HG03064 (cell line): ENCODE measurements around the gene USPL1.
"Not testable (repeated sequence)": the region's sequence is repeated elsewhere in the genome, so short reads cannot be mapped to it uniquely, and the experiment has no call there.

ENCODE experiments used
- ATAC-seq: cut with Tn5 transposase; IDR thresholded peaks from one replicate; pipeline ENCODE4 v1.9.1; 2021; ENCODE audit warnings: low read depth; ENCODE audit not compliant: unreplicated experiment

The USPL1 gene

GRCh38 chr13:30615481-30615865 is 2.2 kb upstream of the USPL1 start:
- no peak for ATAC-seq

- ATAC-seq: no peak
These were observed 1.7 kb upstream of the USPL1 start for GRCh38 chr13:30615866-30616541.

DNA sequence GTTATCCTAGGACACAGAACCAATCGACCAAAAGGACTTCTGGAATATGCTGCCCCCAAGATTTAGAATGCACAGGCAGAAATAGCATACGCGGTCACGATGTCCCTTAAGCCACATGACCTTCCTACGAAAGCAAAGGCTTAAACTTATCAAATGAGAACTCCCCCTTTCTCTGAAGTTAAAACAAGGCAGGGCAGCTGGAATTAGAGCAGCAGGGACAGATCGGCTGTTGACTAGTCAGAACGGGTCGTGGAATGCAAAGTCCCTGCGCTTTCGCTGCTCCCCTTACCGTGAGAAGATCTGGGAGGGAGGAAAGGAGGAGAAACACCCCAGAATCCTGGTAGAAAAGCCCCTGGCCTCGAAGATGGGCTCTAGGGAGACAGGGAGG is 799 bp upstream of the USPL1 start:
- ATAC-seq: peak; percentile 13

- no peak for ATAC-seq
These were observed 638 bp downstream of the USPL1 start for GRCh38 chr13:30618186-30618929.

- ATAC-seq: no peak
These were observed 1.2 kb downstream of the USPL1 start for GRCh38 chr13:30618930-30619279.

GRCh38 chr13:30619731-30620130 is 2.0 kb downstream of the USPL1 start:
- no peak for ATAC-seq

DNA sequence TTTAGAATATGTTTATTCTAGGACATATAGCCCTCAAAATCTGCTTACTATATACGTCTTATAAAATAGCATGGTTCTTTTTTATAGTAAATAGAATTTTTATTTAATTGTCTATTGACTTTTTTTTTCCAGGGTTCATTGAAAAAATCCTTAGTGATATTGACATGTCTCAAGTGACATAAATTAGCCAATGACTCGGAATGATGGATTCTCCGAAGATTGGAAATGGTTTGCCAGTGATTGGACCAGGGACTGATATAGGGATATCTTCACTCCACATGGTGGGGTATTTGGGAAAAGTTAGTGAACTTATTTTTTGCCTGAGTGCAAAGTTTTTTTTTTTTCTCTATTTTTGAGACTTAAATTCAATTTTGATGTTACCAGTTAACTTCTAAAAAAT is 3.2 kb downstream of the USPL1 start:
- no peak for ATAC-seq

GRCh38 chr13:30622551-30622950 is 4.8 kb downstream of the USPL1 start:
- no peak for ATAC-seq

DNA sequence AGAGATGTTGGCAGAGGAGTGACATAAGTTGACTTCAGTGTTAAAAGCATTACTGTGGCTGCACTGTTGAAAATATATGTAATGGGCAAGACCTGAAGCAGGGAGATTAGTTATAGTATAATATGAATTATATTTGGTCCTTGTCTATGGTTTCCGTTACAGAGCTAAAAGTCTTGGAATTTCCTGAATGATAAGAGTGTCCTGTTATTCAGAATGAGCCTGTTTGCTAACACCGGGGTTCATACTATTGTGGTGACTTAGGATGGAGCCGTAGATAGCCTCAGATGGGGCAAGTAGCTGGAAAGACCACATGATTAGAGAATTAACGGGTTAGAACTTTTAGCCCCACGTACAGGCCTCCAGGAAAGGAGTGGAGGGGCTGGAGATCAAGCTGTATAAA is 5.7 kb downstream of the USPL1 start:
- no peak for ATAC-seq

- no peak for ATAC-seq
These were observed 6.9 kb downstream of the USPL1 start for GRCh38 chr13:30624630-30625029.

- no peak for ATAC-seq
These were observed 11.8 kb downstream of the USPL1 start for GRCh38 chr13:30629527-30629926.

DNA sequence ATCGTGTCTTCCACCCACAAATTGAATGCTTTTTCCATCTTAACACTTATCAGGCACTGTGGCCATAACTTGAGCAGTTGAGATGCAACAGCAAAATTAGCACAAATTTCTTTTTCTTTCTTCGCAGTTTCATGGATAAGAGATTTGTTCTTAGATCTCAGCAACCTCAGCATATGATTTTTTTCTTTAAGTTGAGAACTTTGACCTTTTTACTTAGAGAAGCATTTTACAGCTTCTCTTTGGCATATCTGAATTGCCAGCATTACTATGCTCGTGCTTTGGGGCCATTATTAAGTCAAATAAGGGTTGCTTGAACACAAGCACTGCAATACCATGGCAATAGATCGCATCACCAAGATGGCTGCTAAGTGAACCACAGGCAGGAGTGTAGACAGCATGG is 16.1 kb downstream of the USPL1 start:
- no peak for ATAC-seq

- no peak for ATAC-seq
These were observed 17.1 kb downstream of the USPL1 start for GRCh38 chr13:30634838-30635237.

DNA sequence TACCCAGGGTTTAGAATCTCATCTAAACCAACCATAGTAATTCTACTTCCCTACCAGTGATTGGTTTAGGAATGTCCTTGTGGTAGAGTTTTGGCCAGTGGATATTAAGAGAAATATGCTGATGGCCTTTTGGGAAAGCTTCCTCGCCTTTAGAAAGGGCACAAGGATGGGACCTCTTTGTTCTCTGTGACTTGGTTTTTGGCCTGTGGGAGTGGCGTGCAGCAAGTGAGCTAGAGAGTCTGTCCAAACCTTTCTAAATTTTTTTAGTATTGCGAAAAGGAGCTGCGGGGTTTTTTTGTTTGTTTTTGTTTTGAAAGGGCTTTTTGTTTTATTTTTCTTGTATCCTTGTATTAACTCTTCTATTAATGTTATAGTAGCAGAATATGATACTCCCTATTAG is 20.6 kb downstream of the USPL1 start:
- no peak for ATAC-seq

DNA sequence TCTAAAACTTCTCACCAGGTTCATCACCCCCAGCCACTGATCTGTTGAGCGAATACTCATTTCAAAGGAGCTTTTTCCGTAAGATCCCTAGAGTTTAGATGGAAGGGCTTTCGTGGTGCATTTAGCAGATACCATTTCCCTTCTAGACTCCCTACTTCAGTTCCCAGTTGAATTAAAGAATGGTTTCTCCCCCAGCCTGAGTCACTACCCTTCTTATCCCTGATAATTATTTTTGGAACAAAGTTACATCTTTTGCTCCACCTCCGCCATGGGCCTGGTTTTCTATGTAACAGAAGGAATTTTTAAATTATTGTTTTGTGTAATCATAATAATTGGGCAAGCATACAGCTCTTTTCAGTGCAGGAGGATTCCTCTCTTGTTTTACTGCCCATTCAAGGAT is 22.0 kb downstream of the USPL1 start:
- ATAC-seq: no peak

DNA sequence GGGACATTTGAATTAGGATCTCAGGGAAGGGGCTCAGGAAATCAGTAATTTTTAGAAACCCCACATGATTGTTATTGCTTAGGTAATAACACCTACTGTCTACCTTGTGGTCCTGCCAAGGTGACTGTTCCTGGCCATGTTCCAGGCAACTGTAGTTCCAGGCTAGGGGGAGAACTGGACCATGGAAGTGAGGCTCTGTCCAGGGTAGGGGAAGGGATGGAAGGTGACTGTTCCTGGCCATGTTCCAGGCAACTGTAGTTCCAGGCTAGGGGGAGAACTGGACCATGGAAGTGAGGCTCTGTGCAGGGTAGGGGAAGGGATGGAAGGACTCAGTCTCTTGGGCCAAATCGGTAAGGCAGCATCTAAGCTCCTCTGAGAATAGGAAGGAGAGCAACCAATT is 23.5 kb downstream of the USPL1 start:
- not testable (repeated sequence) for ATAC-seq

DNA sequence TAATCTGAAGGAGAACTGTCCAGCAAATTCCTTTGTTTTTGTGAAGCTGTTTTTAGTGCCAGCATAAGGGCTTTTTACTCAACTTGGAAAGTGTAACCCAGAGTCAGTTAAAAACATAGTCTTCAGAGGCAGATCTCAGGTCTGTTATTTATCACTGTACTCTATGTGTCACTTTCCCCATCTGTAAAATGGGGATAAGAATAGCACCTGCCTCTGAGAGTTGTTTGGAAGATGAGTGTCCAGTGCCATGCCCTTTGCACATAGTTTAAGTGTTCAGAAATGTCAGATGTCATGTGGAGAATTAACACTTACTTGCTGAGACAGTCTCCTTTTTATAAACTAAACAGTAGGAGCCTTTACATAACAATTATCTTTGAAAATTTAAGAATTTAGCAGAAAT is 27.9 kb downstream of the USPL1 start:
- no peak for ATAC-seq

DNA sequence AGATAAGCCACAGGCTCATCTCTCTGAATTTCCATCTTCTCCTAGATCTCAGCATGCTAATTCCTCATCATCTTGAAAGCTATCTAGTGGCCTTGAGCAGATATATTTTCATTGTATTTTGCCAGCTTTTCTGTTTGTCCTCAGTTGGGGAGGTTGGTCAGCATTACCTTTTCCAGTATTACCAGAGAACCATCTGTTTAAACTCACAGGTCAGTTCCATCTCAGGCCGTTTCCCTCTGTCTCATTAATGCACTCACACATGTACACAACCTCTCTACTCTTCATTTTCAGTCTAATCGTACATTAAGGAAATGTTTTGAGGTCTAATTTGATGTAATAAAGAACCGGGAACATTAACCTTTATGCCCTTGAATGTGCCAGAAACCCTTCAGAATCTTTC is 29.7 kb downstream of the USPL1 start:
- no peak for ATAC-seq

GRCh38 chr13:30647824-30648521 is 30.3 kb downstream of the USPL1 start:
- ATAC-seq: no peak

GRCh38 chr13:30648522-30649012 is 30.8 kb downstream of the USPL1 start:
- ATAC-seq: no peak

GRCh38 chr13:30651648-30652047 is 33.9 kb downstream of the USPL1 start:
- not testable (repeated sequence) for ATAC-seq
